B cell (primary cell): ENCODE data around the gene CDKL4. TPM values are rescaled to one million over a fixed set of nuclear protein-coding genes. Genes with fewer than 3 reads are reported as not detected.

Source experiments
- polyA plus RNA-seq: library from polyadenylated mRNA; depleted of rRNA; stranded (reverse); fragments of >200 nt; gene quantifications from 2 replicates; pipeline ENCODE4 v1.2.3, GENCODE V29; 2012
- small RNA-seq: library from RNA; depleted of rRNA; stranded (forward); fragments of <200 nt; gene quantifications from one replicate; pipeline ENCODE3, GENCODE V24; 2012; ENCODE audit warnings: low replicate concordance, low read depth; ENCODE audit not compliant: insufficient read length
- total RNA-seq, 2 donors: library from RNA; stranded (reverse); fragments of 120-200 nt in 1 of 2; gene quantifications; 1 replicate in 1 of 2; 2 replicates in 1 of 2; pipeline versions ENCODE4 v1.2.3 to v1.2.4, GENCODE V29; 2013 to 2022

The CDKL4 gene
- total and polyA plus RNA-seq, 2 donors (not counting 1 experiment from before 2014, with no cell fraction given), result not detected

Small RNA genes lying within 50 kb of the gene (small RNA-seq; reads per million reads assigned to genes)
- gene RF00019, result not detected
- gene RF00272, result not detected

Other genes starting within 250 kb of the CDKL4 start
- 58.1 and 79.0 TPM in 2 replicates for gene SOS1, start 122.9 kb downstream of the CDKL4 start, total RNA-seq
- gene SOS1, start 122.9 kb downstream of the CDKL4 start, polyA plus RNA-seq, result 16.9 and 18.2 TPM in 2 replicates
- gene MAP4K3, start 193.3 kb upstream of the CDKL4 start, total RNA-seq, result 28.3 and 31.3 TPM in 2 replicates
- 1.3 and 4.1 TPM in 2 replicates for gene MAP4K3, start 193.3 kb upstream of the CDKL4 start, polyA plus RNA-seq